ENCODE data around the gene ABCB9.

ABCB9 gene

DNA sequence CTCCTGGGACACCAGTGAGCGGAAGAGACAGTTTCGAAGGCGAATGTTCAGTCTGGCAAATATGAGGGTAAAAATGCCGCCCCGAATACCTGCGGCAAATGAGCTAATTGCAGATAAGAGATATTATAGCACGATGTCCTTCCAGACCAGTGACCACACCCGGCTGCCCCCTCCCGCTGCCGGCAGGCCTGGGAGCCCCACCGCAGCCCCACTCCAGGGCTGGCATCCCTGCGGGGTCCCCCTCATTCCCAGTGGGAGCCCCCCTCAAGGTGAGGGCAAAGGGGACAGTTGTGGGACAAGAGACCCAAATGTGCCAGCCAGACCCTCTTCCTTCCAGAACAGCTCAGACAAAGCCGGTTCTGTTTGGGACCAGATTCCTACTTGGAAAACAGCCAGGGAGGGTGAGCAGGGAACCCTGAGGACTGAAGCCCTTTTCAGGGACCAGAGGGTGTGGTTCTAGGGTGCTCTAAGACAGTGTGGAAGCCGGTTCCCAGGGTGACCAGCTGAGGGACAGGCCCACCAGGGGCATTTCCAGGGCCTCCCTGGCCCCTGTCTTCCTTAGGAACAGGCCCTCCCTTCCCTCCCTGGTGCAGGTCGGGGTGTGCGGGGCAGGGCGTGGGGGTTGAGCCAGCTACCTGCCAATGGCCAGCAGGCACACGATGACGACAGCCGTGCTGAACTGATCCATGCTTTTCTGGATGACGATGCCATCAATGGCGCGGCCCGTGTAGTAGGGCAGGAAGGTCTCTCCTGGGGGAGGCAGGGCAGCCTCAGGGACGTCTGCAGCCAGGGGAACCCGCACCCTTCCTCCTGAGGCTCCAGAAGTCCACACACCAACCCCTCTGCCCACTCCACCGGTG, 16.2 kb downstream of the ABCB9 start:
- FAIRE-seq, result no peak
- no peak for DNase-seq (ENCODE audit: insufficient read length, low spot score)
- no peak for TF ChIP-seq CTCF (IDR thresholded peaks at IDR 0.05; ENCODE audit: insufficient read depth, missing control alignments)

DNA sequence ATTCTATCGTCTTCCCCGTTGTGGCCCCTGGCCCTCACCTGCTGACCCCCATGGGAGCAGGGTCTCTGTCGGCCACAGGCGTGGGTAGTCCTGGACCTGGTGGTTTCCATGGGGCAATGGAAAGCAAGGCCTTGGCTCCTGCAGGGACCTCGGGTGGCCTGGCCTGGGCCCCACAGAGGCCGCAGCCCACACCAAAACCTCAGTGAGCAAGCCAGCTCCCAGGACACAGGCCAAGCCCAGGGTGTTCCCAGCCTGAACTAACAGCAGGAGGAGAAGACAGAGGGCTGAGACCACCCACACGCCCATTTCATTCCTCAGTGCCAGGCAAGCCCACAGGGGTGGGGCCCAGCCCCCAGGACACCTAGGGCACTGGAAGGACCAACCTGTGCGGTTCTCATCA, 16.9 kb downstream of the ABCB9 start:
- FAIRE-seq (no peak), DNase-seq (ENCODE audit: insufficient read length, low spot score) (no peak)
- TF ChIP-seq CTCF (IDR thresholded peaks at IDR 0.05; ENCODE audit: insufficient read depth, missing control alignments), result no peak

DNA sequence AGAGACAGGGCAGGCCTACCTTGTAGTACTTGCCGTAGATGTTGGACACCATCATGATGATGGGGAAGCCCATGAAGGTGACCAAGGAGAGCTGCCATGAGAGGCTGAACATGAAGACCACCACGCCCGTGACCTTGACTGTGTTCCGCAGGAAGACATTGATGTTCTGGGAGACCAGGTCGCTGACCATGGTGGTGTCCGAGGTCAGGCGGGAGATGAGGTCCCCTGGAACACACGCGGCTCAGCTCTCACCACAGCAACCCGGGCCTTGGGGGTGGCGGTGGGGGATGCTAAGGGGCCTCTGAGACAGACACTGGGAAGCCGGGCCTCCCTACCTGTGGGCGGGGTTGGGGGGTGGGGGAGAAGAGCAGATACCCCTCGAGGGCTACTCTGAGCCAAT, 17.7 kb downstream of the ABCB9 start:
- DNase-seq (ENCODE audit: insufficient read length, low spot score) (no peak), FAIRE-seq (no peak)
- no peak for TF ChIP-seq CTCF (IDR thresholded peaks at IDR 0.05; ENCODE audit: insufficient read depth, missing control alignments)

- FAIRE-seq (no peak), DNase-seq (ENCODE audit: insufficient read length, low spot score) (no peak)
- TF ChIP-seq CTCF (IDR thresholded peaks at IDR 0.05; ENCODE audit: insufficient read depth, missing control alignments), result no peak
These were observed 18.9 kb downstream of the ABCB9 start for GRCh38 chr12:122947352-122947792.

DNA sequence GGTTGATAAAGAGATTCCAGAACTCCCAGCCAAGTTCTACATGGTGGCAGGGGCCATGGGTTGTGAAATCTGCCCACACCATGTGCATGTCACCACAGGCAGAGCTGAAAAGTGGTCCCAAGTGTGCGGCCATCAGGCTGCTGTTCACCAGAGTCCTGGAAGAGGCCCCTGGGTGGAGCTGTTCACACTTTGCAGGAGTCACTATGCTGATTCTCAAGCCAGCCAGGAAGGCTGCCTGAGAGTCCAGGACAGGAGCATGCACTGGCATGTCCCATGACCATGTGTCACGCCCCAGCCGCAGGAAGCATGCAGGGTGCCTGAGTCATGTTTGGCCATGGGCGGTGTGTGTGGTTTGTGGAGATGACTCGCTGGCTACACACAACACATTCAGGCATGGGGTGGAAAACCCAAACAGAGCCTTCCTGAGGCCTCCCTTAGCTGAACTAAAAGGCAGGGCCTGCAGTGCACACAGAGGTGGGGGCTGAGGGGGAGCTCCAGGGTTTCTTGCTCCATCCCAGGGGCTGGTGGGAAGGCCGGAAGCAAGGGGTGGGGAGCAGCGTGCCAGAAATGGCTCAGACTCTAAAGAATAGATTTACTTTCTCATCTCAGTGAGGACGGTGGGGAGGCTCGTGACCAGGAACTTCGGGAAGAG, 19.4 kb downstream of the ABCB9 start:
- DNase-seq (ENCODE audit: insufficient read length, low spot score), result no peak
- TF ChIP-seq CTCF (IDR thresholded peaks at IDR 0.05; ENCODE audit: insufficient read depth, missing control alignments), result no peak
- FAIRE-seq, result no peak

DNA sequence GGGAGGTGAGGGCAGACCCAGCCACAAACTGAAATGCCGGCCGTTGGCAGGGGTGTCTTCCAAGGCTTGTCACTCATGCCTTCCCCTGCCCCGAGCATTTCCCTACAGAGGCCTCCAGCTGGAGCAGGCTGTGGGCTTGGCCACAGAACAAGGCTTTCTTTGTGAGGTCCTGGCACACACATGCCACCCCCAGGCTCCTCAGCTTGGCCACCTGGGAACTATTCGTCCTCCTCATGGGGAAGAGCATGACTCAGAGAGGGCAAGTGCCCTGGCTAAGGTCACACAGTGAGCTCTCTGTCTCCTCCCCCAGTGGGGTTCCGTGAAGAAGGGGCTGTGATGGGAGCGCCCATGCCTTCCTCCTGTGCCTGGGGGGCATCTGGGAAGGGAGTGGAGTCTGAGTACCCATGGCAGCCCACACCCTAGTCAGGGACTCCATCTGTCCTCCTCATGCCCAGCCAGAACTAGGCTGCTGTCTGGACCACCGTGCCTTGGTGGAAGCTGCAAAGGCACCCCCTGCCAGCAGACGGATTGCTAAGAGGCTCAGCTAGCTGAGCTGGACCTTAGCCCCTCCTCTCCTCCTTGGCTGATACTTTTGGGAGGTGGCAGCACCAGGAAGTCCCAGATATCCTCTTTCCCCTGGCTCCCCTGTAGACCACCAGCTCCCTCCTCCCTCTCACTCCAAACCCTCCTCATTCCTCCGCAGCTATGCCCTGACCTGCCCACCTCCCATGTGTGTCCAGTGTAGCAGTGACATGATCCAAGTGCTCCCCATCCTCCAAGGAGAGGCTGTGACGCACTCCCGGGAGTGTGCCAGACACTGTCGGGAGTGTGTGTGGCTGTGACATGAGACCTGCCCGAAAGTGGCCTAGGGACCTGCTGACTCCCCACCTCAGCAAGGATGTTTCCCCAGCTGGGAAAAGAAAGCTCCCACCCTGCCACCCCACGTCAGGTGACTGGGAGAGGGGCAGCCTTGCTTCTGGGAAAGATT, 21.4 kb downstream of the ABCB9 start:
- TF ChIP-seq CTCF (IDR thresholded peaks at IDR 0.05; ENCODE audit: insufficient read depth, missing control alignments), result no peak
- no peak for FAIRE-seq
- no peak for DNase-seq (ENCODE audit: insufficient read length, low spot score)
